Common myeloid progenitor, CD34-positive (primary cell): ENCODE data around the gene PKD2.

Experiments used
- CTCF ChIA-PET: fragments of 350-600 bp; sonication (Branson Sonifier 250); formaldehyde crosslinking; loops from one replicate; lab custom pipeline; 2021; ENCODE audit warnings: antibody characterized with exemption; lab: Charles Lee
- POLR2A ChIA-PET: fragments of 350-600 bp; sonication (Branson Sonifier 250); formaldehyde crosslinking; loops from one replicate; lab custom pipeline; 2021; ENCODE audit warnings: antibody characterized with exemption; lab: Charles Lee
- DNase-seq, 3 donors: peaks; one replicate each; pipeline versions ENCODE4 v3.0.0 to v3.0.0-alpha.2; 2013
- H3K27ac ChIP-seq, 2 experiments: 1 replicate in 1 of 2; 2 replicates in 1 of 2; pipeline ENCODE4 v1.7.0; 2013; ENCODE audit warnings: inconsistent platforms in 2 of 2, low read length in 2 of 2, mild to moderate bottlenecking in 2 of 2, low read depth in 1 of 2, moderate library complexity in 1 of 2; ENCODE audit not compliant: severe bottlenecking in 2 of 2, insufficient read depth in 1 of 2, poor library complexity in 1 of 2
- H3K27me3 ChIP-seq, 5 experiments: replicated peaks in 2 of 5; 1 replicate in 3 of 5; 2 replicates in 2 of 5; pipeline versions ENCODE4 v1.6.1 to v1.7.0; 2013; ENCODE audit warnings: low read length in 4 of 5, mild to moderate bottlenecking in 2 of 5, moderate library complexity in 2 of 5, inconsistent platforms in 1 of 5; ENCODE audit not compliant: insufficient read depth in 5 of 5, control insufficient read depth in 4 of 5
- H3K36me3 ChIP-seq, 4 experiments: 1 replicate in 2 of 4; 2 replicates in 2 of 4; pipeline versions ENCODE4 v1.6.1 to v1.7.0; 2013; ENCODE audit warnings: low read length in 3 of 4, control low read depth in 1 of 4, mild to moderate bottlenecking in 1 of 4; ENCODE audit not compliant: control insufficient read depth in 4 of 4, insufficient read depth in 4 of 4
- H3K4me1 ChIP-seq, 4 experiments: 1 replicate in 3 of 4; 2 replicates in 1 of 4; pipeline versions ENCODE4 v1.6.1 to v1.7.1; 2013; ENCODE audit warnings: low read length in 3 of 4, mild to moderate bottlenecking in 3 of 4, control low read depth in 1 of 4, inconsistent platforms in 1 of 4, moderate library complexity in 1 of 4; ENCODE audit not compliant: control insufficient read depth in 4 of 4, insufficient read depth in 4 of 4; ENCODE audit errors: control extremely low read depth in 1 of 4
- H3K4me3 ChIP-seq, 7 experiments: 1 replicate in 4 of 7; 2 replicates in 3 of 7; pipeline versions ENCODE4 v1.5.1 to v1.7.0; 2013; ENCODE audit warnings: mild to moderate bottlenecking in 7 of 7, low read length in 6 of 7, moderate library complexity in 6 of 7, inconsistent platforms in 2 of 7, low read depth in 2 of 7, control low read depth in 1 of 7; ENCODE audit not compliant: insufficient read depth in 4 of 7, control insufficient read depth in 1 of 7; ENCODE audit errors: extremely low read depth in 1 of 7
- H3K9me3 ChIP-seq, 5 experiments: 1 replicate in 4 of 5; 2 replicates in 1 of 5; pipeline versions ENCODE4 v1.6.1 to v1.7.1; 2013; ENCODE audit warnings: low read length in 4 of 5, mild to moderate bottlenecking in 2 of 5, inconsistent platforms in 1 of 5, low read depth in 1 of 5, moderate library complexity in 1 of 5; ENCODE audit not compliant: control insufficient read depth in 4 of 5, insufficient read depth in 2 of 5; ENCODE audit errors: control extremely low read depth in 1 of 5
- WGBS: methylation state at CpG from one replicate; pipeline ENCODE4 v1.1.5; 2013; ENCODE audit not compliant: insufficient coverage; 5-methylcytosine and 5-hydroxymethylcytosine counted together

The PKD2 gene

GRCh38 chr4:87978681-87979080 lies 28.8 kb upstream of the PKD2 start:
- peak in 2 of 3 donors; percentile 35 to 42 for DNase-seq
- CTCF ChIA-PET = interaction anchor here (1.3 to 1.5 kb wide), 2 partner anchors 11 to 122 kb away, joined by 3 to 5 read pairs; no protein-coding TSS in a partner anchor
- H3K4me1 ChIP-seq = peaks cover 9 to 26% (median 15%) of the 10 kb centered on the region in 4 experiments
- no peak overlapping the region for H3K27ac ChIP-seq
- H3K27me3 ChIP-seq = no peaks in the 10 kb centered on the region
- POLR2A ChIA-PET = no interaction called here
- H3K36me3 ChIP-seq = no peaks in the 10 kb centered on the region
- no peaks in the 10 kb centered on the region for H3K9me3 ChIP-seq
- H3K4me3 ChIP-seq = no peak overlapping the region
- 100% methylated on average over 1 of the region's 1 CpG for WGBS

DNA sequence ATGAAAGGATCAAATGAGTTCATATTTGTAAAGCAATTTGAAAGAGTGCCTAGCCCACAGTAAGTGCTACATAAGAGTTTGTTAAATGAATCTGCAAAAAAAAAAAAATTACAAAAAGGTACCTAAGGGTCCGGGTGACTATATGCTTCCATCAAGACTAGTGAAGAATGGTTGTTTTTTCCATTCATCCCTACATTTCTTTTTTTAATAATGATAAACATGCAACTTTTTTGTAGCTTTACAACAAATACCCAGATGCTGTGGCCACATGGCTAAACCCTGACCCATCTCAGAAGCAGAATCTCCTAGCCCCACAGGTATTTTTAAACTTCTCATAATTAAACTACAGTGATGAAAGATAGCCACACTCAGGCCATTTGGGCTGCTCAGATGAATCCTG lies 27.6 kb upstream of the PKD2 start:
- no peaks in the 10 kb centered on the region for H3K9me3 ChIP-seq
- DNase-seq = no peak
- no peak overlapping the region for H3K27ac ChIP-seq
- no peak overlapping the region for H3K4me3 ChIP-seq
- ChIA-PET POLR2A (no interaction called here), CTCF (interaction anchor here (0.6 to 1.7 kb wide), 4 partner anchors 122 to 130 kb away, joined by 3 to 8 read pairs (median 4); no protein-coding TSS in a partner anchor)
- no CpG with 5 or more reads among the region's 1 CpG for WGBS
- H3K36me3 ChIP-seq = no peaks in the 10 kb centered on the region
- H3K4me1 ChIP-seq = peaks cover 7 to 19% (median 10%) of the 10 kb centered on the region in 4 experiments
- no peaks in the 10 kb centered on the region for H3K27me3 ChIP-seq

DNA sequence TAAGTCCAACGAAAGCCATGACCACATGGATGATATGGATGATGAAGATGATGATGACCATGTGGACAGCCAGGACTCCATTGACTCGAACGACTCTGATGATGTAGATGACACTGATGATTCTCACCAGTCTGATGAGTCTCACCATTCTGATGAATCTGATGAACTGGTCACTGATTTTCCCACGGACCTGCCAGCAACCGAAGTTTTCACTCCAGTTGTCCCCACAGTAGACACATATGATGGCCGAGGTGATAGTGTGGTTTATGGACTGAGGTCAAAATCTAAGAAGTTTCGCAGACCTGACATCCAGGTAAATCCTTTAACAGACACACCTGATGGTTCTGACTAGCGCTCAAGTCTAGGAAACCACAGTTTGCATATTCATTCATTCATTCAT lies 25.9 kb upstream of the PKD2 start:
- ChIA-PET CTCF (interaction anchor here (1.7 kb wide), 1 partner anchor 129 kb away, joined by 8 read pairs; no protein-coding TSS in a partner anchor), POLR2A (no interaction called here)

GRCh38 chr4:87982036-87982435 lies 25.4 kb upstream of the PKD2 start:
- Histone ChIP-seq H3K4me3 (no peak overlapping the region), H3K27me3 (no peaks in the 10 kb centered on the region), H3K4me1 (peaks cover 0 to 4% (median 0%) of the 10 kb centered on the region in 4 experiments), H3K9me3 (no peaks in the 10 kb centered on the region), H3K27ac (no peak overlapping the region), H3K36me3 (no peaks in the 10 kb centered on the region)
- ChIA-PET POLR2A (no interaction called here), CTCF (no interaction called here)
- DNase-seq = no peak
- no CpG with 5 or more reads among the region's 1 CpG for WGBS

More for the DNA sequence above, 25.9 kb upstream of the PKD2 start:
- H3K4me1 ChIP-seq = peaks cover 0 to 4% (median 0%) of the 10 kb centered on the region in 4 experiments
- H3K27ac ChIP-seq = no peak overlapping the region
- WGBS = 97% methylated on average over 3 of the region's 8 CpGs
- H3K4me3 ChIP-seq = no peak overlapping the region
- H3K9me3 ChIP-seq = no peaks in the 10 kb centered on the region
- H3K27me3 ChIP-seq = no peaks in the 10 kb centered on the region
- no peak for DNase-seq
- H3K36me3 ChIP-seq = no peaks in the 10 kb centered on the region

DNA sequence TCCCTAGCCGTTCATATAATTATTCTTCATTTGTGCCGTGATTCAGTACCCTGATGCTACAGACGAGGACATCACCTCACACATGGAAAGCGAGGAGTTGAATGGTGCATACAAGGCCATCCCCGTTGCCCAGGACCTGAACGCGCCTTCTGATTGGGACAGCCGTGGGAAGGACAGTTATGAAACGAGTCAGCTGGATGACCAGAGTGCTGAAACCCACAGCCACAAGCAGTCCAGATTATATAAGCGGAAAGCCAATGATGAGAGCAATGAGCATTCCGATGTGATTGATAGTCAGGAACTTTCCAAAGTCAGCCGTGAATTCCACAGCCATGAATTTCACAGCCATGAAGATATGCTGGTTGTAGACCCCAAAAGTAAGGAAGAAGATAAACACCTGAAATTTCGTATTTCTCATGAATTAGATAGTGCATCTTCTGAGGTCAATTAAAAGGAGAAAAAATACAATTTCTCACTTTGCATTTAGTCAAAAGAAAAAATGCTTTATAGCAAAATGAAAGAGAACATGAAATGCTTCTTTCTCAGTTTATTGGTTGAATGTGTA lies 24.9 kb upstream of the PKD2 start:
- ChIA-PET POLR2A (no interaction called here), CTCF (interaction anchor here (1.7 to 2.1 kb wide), 2 partner anchors 130 to 303 kb away, joined by 5 to 7 read pairs; no protein-coding TSS in a partner anchor)
- Histone ChIP-seq H3K27me3 (no peaks in the 10 kb centered on the region), H3K36me3 (no peaks in the 10 kb centered on the region), H3K27ac (no peak overlapping the region), H3K4me1 (peaks cover 0 to 4% (median 0%) of the 10 kb centered on the region in 4 experiments), H3K4me3 (no peak overlapping the region), H3K9me3 (no peaks in the 10 kb centered on the region)
- no peak for DNase-seq
- WGBS = 97% methylated on average over 11 of the region's 13 CpGs

DNA sequence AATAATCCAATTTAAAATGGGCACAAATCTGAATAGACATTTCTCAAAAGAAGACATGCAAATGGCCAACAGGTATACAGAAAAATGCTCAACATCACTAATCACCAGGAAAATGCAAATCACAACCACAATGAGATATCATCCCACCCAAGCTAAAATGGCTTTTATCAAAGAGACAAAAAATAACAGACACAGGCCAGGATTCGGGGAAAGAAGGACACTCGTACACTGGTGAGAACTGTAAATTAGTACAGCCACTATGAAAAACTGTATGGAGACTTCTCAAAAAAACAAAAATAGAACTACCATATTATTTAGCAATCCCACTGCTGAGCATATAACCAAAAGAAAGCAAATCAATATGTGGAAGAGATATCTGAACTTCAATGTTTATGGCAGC lies 23.4 kb upstream of the PKD2 start:
- no peaks in the 10 kb centered on the region for H3K36me3 ChIP-seq
- ChIA-PET POLR2A (interaction anchor here (0.6 kb wide), 1 partner anchor 803 kb away, joined by 5 read pairs; no protein-coding TSS in a partner anchor), CTCF (interaction anchor here (0.6 to 2.1 kb wide), 6 partner anchors 10 to 305 kb away, joined by 3 to 7 read pairs (median 4); no protein-coding TSS in a partner anchor)
- H3K27me3 ChIP-seq = no peaks in the 10 kb centered on the region
- H3K27ac ChIP-seq = no peak overlapping the region
- no peaks in the 10 kb centered on the region for H3K9me3 ChIP-seq
- peaks cover 0 to 2% (median 0%) of the 10 kb centered on the region in 4 experiments for H3K4me1 ChIP-seq
- no peak for DNase-seq
- H3K4me3 ChIP-seq = no peak overlapping the region
- WGBS = no CpG with 5 or more reads among the region's 2 CpGs
